ENCODE measurements around the gene PUM1. TPM values are rescaled to one million over a fixed set of nuclear protein-coding genes. Genes with fewer than 3 reads are reported as not detected.

PUM1 gene
- total RNA-seq, 4 donors from 2014 or later = 83.2 to 118 (median 106) TPM

GRCh38 chr1:31016868-31017267, 48.6 kb downstream of the PUM1 start:
- no peak for DNase-seq (ENCODE audit: low spot score in 2 of 2)
- H3K4me3 ChIP-seq (ENCODE audit: low read depth, poor library complexity, severe bottlenecking) = no peak overlapping the region
- TF ChIP-seq CTCF (IDR thresholded peaks at IDR 0.05) (no peak), POLR2A (IDR thresholded peaks at IDR 0.05) (no peak)
- 50 to 56% methylated on average over 3 of the region's 3 CpGs for WGBS, 2 donors
- intact Hi-C loops (cut with DNase I; ENCODE audit: low total_unique reads) = no loop called here

DNA sequence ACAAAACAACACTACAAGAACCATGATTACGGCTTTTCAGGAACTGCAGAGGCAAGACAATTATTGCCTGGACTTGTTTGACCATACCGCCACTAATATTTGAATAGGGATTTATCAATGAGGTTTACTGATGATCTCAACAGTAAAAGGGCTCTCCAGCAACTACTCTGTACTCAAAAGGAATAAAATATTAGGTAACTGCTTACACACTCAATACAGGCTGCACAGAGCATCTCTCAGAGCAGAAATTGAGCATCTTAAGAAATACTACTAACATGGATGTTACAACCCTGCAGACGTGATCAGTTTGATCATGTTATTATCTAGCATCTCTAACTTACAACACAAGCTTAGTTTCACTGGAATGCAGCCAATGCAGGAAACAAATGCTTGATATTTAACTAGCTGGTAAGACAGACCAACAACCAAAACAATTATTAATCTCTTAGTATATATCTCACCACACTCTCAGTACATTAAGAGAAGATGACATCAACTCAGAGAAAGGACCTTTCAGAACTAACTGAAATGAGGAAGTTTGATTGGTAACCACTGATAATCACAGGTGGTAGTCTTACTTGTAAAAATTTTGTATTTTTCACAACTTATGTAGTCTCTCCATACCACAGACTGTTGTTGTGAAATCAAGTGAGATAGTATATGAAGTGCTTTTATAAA, 52.2 kb downstream of the PUM1 start:
- intact Hi-C loops (cut with DNase I; ENCODE audit: low total_unique reads) = loop anchor here (1.0 kb wide), 1 partner anchor 36 kb away; no protein-coding TSS in a partner anchor
- no peak overlapping the region for H3K4me3 ChIP-seq (ENCODE audit: low read depth, poor library complexity, severe bottlenecking)
- TF ChIP-seq CTCF (IDR thresholded peaks at IDR 0.05) = no peak
- TF ChIP-seq POLR2A (IDR thresholded peaks at IDR 0.05) = no peak
- WGBS, 2 donors = 46 to 58% methylated on average over 3 of the region's 3 CpGs
- DNase-seq (ENCODE audit: low spot score in 2 of 2) = no peak

GRCh38 chr1:31012210-31012924, 53.1 kb downstream of the PUM1 start:
- intact Hi-C loops (cut with DNase I; ENCODE audit: low total_unique reads) = no loop called here
- 90 to 95% methylated on average over 4 of the region's 4 CpGs for WGBS, 2 donors
- no peak overlapping the region for H3K4me3 ChIP-seq (ENCODE audit: low read depth, poor library complexity, severe bottlenecking)
- no peak for DNase-seq (ENCODE audit: low spot score in 2 of 2)
- TF ChIP-seq CTCF (IDR thresholded peaks at IDR 0.05) (no peak), POLR2A (IDR thresholded peaks at IDR 0.05) (no peak)

DNA sequence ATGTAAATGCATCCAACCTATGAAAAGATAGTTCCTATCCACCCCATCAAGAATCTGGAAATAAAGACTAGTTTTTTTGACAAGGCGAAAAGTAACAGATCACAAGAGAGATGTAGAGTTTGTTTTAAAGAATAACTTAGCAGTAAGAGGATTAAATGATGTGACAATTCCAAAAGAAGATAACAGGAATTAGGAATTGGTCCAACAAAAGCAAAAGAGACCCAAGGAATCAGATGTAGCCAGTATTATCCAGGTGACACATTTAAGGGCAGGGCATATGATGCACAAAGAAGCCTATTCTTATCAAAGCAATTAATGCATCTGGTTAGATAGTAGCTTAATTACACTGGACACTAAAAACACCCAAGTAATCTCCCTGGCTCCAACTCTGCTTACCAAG, 53.8 kb downstream of the PUM1 start:
- intact Hi-C loops (cut with DNase I; ENCODE audit: low total_unique reads) = no loop called here

More for the DNA sequence above, 53.8 kb downstream of the PUM1 start:
- H3K4me3 ChIP-seq (ENCODE audit: low read depth, poor library complexity, severe bottlenecking) = no peak overlapping the region
- TF ChIP-seq CTCF (IDR thresholded peaks at IDR 0.05) (no peak), POLR2A (IDR thresholded peaks at IDR 0.05) (no peak)
- no peak for DNase-seq (ENCODE audit: low spot score in 2 of 2)
- 100% methylated on average over 1 of the region's 1 CpG for WGBS, 2 donors

All from lower leg skin (tissue), 4 donors.